Stomach (tissue), 9 donors: ENCODE results near the gene C4orf50. TPM values are rescaled to one million over a fixed set of nuclear protein-coding genes. Genes with fewer than 3 reads are reported as not detected.

ENCODE experiments used
- DNase-seq, 2 donors: peaks; one replicate each; pipeline versions ENCODE4 v3.0.0 to v3.0.0-alpha.2; 2013 to 2019
- H3K27ac ChIP-seq, 5 donors: fragments of 200-600 bp in 4 of 5; sonication (generic) in 4 of 5; one replicate each; pipeline ENCODE4 v1.5.1; 2013 to 2019; ENCODE audit warnings: mild to moderate bottlenecking in 1 of 5, moderate library complexity in 1 of 5
- H3K27me3 ChIP-seq, 3 donors: fragments of 200-600 bp; sonication (generic); one replicate each; pipeline ENCODE4 v1.5.1; 2017 to 2019; ENCODE audit warnings: mixed run types in 1 of 3
- H3K36me3 ChIP-seq, 4 donors: fragments of 200-600 bp; sonication (generic); 1 replicate in 3 of 4; 2 replicates in 1 of 4; pipeline ENCODE4 v1.5.1; 2016 to 2019
- H3K4me1 ChIP-seq, 4 donors: fragments of 200-600 bp; sonication (generic); one replicate each; pipeline ENCODE4 v1.5.1; 2016 to 2019
- H3K4me3 ChIP-seq, 4 donors: fragments of 200-600 bp; sonication (generic) in 3 of 4; one replicate each; pipeline ENCODE4 v1.5.1; 2016 to 2019; ENCODE audit warnings: mild to moderate bottlenecking in 1 of 4
- H3K9me3 ChIP-seq, 4 donors: fragments of 200-600 bp; sonication (generic); one replicate each; pipeline ENCODE4 v1.5.1; 2016 to 2019
- EP300 ChIP-seq: sonication (generic); formaldehyde crosslinking; IDR thresholded peaks from one replicate; pipeline ENCODE4 v1.6.1; 2017; ENCODE audit warnings: antibody characterized with exemption
- POLR2A ChIP-seq, 4 donors: fragments of 450-650 bp; IDR thresholded peaks; one replicate each; pipeline ENCODE4 v1.6.1; 2016; ENCODE audit warnings: antibody characterized with exemption in 4 of 4, control low read depth in 2 of 4, mild to moderate bottlenecking in 1 of 4, moderate library complexity in 1 of 4
- POLR2AphosphoS5 ChIP-seq, 3 donors: sonication (generic); formaldehyde crosslinking; IDR thresholded peaks; one replicate each; pipeline ENCODE4 v1.6.1; 2016; ENCODE audit warnings: antibody characterized with exemption in 3 of 3
- WGBS, 5 donors: extraction: QIAGEN DNeasy Blood & Tissue Kit in 3 of 5; methylation state at CpG; one replicate each; pipeline versions ENCODE4 v1.1.5 to v1.1.7; 2013 to 2018; 5-methylcytosine and 5-hydroxymethylcytosine counted together
- intact Hi-C: fragments of 100-400 bp; cut with DNase I; formaldehyde crosslinking; loops from one replicate; pipeline ENCODE4 v1.15.1; 2023; ENCODE audit warnings: low total_unique reads
- polyA plus RNA-seq, 3 donors: library from polyadenylated mRNA; stranded (reverse); fragments of 200-250 nt; gene quantifications; one replicate each; pipeline ENCODE4 v1.2.3, GENCODE V29; 2013
- total RNA-seq, 5 donors: library from RNA; depleted of rRNA; stranded (reverse); fragments of >200 nt; gene quantifications; one replicate each; pipeline versions ENCODE4 v1.1.0 to v1.2.3, GENCODE V29; 2014 to 2016
- TF ChIP-seq, protein P1 (sequence below), 7 experiments: fragments of 450-650 bp in 4 of 7; fragments of 200-600 bp in 3 of 7; sonication (generic) in 3 of 7; IDR thresholded peaks; one replicate each; pipeline ENCODE4 v1.5.1; 2016 to 2019; ENCODE audit warnings: antibody characterized with exemption in 7 of 7, control low read depth in 2 of 7, mild to moderate bottlenecking in 1 of 7
- donor health status: healthy with polysubstance abuse.
- donor health status: Bipolar disorder and iron deficiency.
- donor health status: healthy.

The C4orf50 gene
- total and polyA plus RNA-seq, 8 donors, result under 0.01 to 1.8 (median 0.85) TPM; not detected in 4

DNA sequence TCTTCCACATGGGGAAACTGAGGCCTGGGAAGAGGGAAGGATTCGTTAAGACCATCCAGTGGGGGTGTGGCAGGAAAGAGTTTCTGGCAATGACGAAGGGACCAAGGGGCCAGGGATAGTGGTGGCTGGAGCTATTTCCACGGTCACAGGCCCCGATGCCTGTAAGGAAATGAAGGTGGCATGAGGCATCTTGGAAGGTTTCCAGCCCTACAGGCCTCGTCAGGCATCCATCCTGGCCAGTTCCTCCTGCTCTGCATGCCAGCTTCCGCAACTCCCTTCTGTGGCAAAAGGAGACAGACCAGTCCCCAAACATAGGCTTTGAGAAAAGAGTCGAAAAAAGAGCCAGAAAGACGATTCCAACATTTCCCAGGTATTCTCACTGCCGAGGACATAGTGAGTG is 9.2 kb upstream of the C4orf50 start:
- Histone ChIP-seq H3K27me3 (peaks cover 0 to 1% (median 0%) of the 10 kb centered on the region in 3 donors), H3K9me3 (no peaks in the 10 kb centered on the region), H3K36me3 (no peaks in the 10 kb centered on the region), H3K4me1 (peaks cover 0 to 3% (median 0%) of the 10 kb centered on the region in 4 donors), H3K27ac (no peak overlapping the region), H3K4me3 (no peak overlapping the region)
- TF ChIP-seq POLR2AphosphoS5 (IDR thresholded peaks at IDR 0.05) (no peak), EP300 (no peak)
- DNase-seq, result no peak
- intact Hi-C loops, result no loop called here
- 57 to 74% (median 65%) methylated on average over 9 of the region's 9 CpGs for WGBS, 5 donors

DNA sequence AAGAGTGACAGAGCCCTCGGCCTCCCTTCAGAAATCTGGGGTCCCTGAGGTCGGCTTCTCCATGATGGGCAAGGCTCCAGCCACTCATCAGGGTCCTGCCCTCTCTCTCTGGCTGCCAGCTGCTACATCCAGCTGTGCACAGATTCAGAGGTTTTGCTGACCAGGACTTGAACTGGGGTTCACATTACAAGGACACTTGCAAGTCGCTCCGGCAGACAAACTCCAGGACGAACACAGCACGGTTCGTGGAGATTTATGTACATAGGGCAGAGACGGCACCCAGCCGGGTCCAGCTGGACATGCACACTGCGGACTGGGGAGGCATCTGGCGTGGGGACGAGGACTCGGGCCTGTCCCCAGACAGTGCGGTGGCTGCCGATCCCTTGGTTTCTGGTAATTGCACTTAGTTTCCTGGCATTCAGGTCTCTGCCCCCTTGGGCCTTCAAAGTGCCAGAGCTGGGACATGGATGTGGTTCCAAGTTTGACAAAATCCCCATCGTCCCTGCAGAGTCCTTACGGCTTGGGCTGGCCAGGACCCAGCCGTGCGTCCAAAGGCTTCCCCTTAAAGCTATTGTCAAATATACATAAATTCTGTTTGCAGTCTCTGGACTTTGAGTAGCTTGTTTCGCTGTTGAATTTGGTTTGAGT is 6.2 kb upstream of the C4orf50 start:
- 56 to 71% (median 70%) methylated on average over 9 to 20 of the region's 20 CpGs for WGBS, 5 donors
- TF ChIP-seq POLR2A (IDR thresholded peaks at IDR 0.05), result no peak
- Histone ChIP-seq H3K9me3 (no peaks in the 10 kb centered on the region), H3K4me3 (no peak overlapping the region), H3K27ac (no peak overlapping the region), H3K36me3 (no peaks in the 10 kb centered on the region), H3K4me1 (no peaks in the 10 kb centered on the region), H3K27me3 (peaks cover 0 to 22% (median 0%) of the 10 kb centered on the region in 3 donors)
- no peak for DNase-seq
- intact Hi-C loops, result no loop called here

DNA sequence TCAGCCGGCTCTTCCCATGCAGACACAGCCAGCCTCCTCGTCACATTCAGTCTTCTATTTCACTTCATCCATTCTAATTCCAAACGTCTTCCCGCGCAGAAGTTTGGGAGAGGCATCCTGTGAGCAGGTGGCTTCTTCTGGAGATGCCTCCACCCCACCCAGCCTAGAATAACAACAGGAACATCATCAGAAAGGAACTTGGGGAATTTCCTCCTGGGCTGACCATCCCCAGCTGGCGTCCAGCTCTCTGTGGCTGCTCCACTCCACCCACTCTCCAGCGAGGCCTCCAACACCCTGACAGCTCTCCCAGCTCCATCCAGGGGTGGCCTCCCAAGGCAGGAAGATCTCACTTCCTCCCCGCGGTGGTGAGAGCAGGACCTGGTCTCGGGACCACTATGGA is 5.5 kb upstream of the C4orf50 start:
- peaks cover 0 to 22% (median 0%) of the 10 kb centered on the region in 3 donors for H3K27me3 ChIP-seq
- H3K36me3 ChIP-seq, result no peaks in the 10 kb centered on the region
- no peak overlapping the region for H3K4me3 ChIP-seq
- no peak overlapping the region for H3K27ac ChIP-seq
- TF ChIP-seq, protein P1, sequence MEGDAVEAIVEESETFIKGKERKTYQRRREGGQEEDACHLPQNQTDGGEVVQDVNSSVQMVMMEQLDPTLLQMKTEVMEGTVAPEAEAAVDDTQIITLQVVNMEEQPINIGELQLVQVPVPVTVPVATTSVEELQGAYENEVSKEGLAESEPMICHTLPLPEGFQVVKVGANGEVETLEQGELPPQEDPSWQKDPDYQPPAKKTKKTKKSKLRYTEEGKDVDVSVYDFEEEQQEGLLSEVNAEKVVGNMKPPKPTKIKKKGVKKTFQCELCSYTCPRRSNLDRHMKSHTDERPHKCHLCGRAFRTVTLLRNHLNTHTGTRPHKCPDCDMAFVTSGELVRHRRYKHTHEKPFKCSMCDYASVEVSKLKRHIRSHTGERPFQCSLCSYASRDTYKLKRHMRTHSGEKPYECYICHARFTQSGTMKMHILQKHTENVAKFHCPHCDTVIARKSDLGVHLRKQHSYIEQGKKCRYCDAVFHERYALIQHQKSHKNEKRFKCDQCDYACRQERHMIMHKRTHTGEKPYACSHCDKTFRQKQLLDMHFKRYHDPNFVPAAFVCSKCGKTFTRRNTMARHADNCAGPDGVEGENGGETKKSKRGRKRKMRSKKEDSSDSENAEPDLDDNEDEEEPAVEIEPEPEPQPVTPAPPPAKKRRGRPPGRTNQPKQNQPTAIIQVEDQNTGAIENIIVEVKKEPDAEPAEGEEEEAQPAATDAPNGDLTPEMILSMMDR (IDR thresholded peaks at IDR 0.05), result no peak
- no peak for TF ChIP-seq EP300
- no peak for TF ChIP-seq POLR2A (IDR thresholded peaks at IDR 0.05)
- no peak for TF ChIP-seq POLR2AphosphoS5 (IDR thresholded peaks at IDR 0.05)
- DNase-seq, result no peak
- WGBS, 5 donors, result 69 to 80% (median 78%) methylated on average over 10 of the region's 10 CpGs
- intact Hi-C loops, result no loop called here
- no peaks in the 10 kb centered on the region for H3K9me3 ChIP-seq
- no peaks in the 10 kb centered on the region for H3K4me1 ChIP-seq

DNA sequence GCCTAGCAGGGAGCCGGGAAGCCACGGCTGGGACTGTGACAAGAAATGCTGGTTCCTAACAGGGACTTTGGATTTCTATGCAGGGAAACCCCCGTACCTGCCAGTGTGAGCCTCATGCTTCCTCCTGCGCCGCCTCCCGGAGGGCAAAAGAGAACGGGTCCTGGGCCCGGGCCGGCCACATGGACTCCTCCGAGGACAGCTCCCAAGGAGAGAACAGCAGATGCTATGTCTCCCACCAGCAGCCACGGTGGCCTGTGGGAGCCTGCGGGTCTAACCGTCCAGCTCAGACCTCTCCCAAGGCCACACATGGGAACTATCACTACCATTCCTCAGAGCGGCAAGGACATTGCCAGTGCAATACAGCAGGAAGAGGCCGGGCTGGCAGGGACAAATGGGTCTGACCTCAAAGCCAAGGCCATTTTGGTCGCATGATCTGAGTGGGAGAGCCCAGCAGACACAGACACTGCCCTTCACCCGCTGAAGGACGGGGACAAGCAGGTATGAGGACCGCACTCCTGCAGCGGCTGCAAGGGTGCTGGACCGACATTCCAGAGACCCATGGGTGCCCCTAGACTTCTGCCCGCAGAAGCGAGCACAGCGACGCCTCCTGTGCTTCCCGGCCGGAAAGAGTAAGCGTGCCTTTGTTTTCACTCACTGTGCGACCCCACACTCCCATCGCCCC is 4.5 kb upstream of the C4orf50 start:
- intact Hi-C loops, result no loop called here
- no peak overlapping the region for H3K4me3 ChIP-seq
- H3K9me3 ChIP-seq, result no peaks in the 10 kb centered on the region
- no peak for DNase-seq
- peaks cover 0 to 22% (median 0%) of the 10 kb centered on the region in 3 donors for H3K27me3 ChIP-seq
- WGBS, 5 donors, result 77 to 86% (median 85%) methylated on average over 21 to 30 of the region's 30 CpGs
- no peaks in the 10 kb centered on the region for H3K4me1 ChIP-seq
- TF ChIP-seq, protein P1 (IDR thresholded peaks at IDR 0.05), result no peak
- TF ChIP-seq EP300 (no peak), POLR2AphosphoS5 (IDR thresholded peaks at IDR 0.05) (no peak), POLR2A (IDR thresholded peaks at IDR 0.05) (no peak)
- H3K27ac ChIP-seq, result no peak overlapping the region
- H3K36me3 ChIP-seq, result no peaks in the 10 kb centered on the region

DNA sequence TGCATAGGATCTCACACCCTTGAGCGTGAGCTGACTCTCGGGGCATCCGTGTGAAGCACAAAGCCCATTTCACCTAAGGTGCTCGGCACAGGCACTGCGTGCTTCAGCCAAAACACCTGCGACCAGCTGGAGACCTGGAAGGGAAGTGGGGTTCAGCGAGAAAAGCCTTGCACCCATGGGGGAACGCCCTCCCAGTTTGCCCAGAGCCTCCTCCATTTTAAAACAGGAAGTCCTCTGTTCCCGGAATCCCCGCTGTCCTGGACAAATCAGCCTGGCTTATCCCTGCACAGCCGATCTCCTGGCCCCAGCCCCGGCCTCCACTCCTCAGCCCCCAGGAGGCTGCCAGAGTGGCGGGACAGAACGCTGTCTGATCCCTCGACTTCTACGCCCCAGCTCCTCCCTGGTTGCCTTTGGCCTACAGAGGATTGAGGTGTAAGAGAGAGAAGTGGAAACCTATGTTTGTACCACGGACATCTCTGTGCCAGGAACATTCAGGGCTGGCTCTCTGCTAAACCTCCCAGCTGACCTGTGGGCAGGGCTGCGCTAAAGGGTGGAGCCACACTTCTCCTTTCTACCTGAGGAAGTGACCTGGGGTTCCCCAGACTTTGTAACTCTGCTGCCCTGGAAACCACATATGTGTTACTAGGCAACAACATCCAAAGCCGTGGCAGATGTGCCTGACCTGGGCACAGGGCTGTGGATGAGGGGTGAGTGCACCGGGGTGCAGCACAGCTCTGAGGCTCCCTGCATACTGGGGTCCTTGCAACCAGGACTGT is 3.8 kb upstream of the C4orf50 start:
- TF ChIP-seq POLR2AphosphoS5 (IDR thresholded peaks at IDR 0.05), result no peak
- TF ChIP-seq EP300, result no peak
- TF ChIP-seq POLR2A (IDR thresholded peaks at IDR 0.05), result no peak
- TF ChIP-seq, protein P1 (IDR thresholded peaks at IDR 0.05), result no peak
- WGBS, 5 donors, result 75 to 81% (median 79%) methylated on average over 18 to 20 of the region's 20 CpGs
- H3K36me3 ChIP-seq, result no peaks in the 10 kb centered on the region
- H3K9me3 ChIP-seq, result no peaks in the 10 kb centered on the region
- no peak overlapping the region for H3K27ac ChIP-seq
- intact Hi-C loops, result no loop called here
- peaks cover 0 to 22% (median 0%) of the 10 kb centered on the region in 3 donors for H3K27me3 ChIP-seq
- DNase-seq, result no peak
- H3K4me3 ChIP-seq, result no peak overlapping the region
- H3K4me1 ChIP-seq, result no peaks in the 10 kb centered on the region
